Measurements from ENCODE around the gene ALG6.

GRCh38 chr1:63461661-63462230 is 94.3 kb downstream of the ALG6 start:
- TF ChIP-seq EP300 (IDR thresholded peaks at IDR 0.05; ENCODE audit: borderline replicate concordance) (no peak), RAD21 (IDR thresholded peaks at IDR 0.05; ENCODE audit: low read depth) (no peak), TCF12 (IDR thresholded peaks at IDR 0.05; ENCODE audit: low read depth) (no peak), NFIC (IDR thresholded peaks at IDR 0.05) (no peak), TEAD4 (IDR thresholded peaks at IDR 0.05) (no peak), REST (IDR thresholded peaks at IDR 0.05; ENCODE audit: low read depth) (no peak), YY1 (IDR thresholded peaks at IDR 0.05; ENCODE audit: low read depth) (no peak), CREB1 (IDR thresholded peaks at IDR 0.05; ENCODE audit: low read depth) (no peak), TAF1 (IDR thresholded peaks at IDR 0.05; ENCODE audit: low read depth) (no peak), FOXM1 (IDR thresholded peaks at IDR 0.05; ENCODE audit: borderline replicate concordance, low read depth) (no peak), MAX (IDR thresholded peaks at IDR 0.05) (no peak), EGR1 (IDR thresholded peaks at IDR 0.05) (no peak)

Data from Ishikawa (cell line).